ENCODE data around the gene OASL.
A peak's percentile ranks its signal among the peaks of the same experiment; 100 is the strongest.

Gene OASL

DNA sequence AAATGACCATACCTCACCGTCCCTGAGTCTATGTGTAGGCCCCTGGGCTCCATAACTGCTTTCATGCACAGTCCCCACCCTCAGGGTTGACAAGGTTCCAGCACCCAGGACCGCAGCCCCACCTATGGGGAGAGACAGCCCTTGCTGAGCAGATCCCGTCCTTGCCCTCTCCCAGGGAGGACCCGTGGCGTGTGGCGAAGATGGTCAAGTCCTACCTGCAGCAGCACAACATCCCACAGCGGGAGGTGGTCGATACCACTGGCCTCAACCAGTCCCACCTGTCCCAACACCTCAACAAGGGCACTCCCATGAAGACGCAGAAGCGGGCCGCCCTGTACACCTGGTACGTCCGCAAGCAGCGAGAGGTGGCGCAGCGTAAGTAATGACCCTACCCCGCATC, 50.4 kb downstream of the OASL start:
- no peak for DNase-seq

- DNase-seq, result no peak
Measured at GRCh38 chr12:120988234-120988633, 50.8 kb downstream of the OASL start.

GRCh38 chr12:120984351-120984898, 54.6 kb downstream of the OASL start:
- no peak for DNase-seq

- no peak for DNase-seq
Measured at GRCh38 chr12:120983759-120984158, 55.3 kb downstream of the OASL start.

GRCh38 chr12:120982659-120983058, 56.4 kb downstream of the OASL start:
- no peak for DNase-seq

DNA sequence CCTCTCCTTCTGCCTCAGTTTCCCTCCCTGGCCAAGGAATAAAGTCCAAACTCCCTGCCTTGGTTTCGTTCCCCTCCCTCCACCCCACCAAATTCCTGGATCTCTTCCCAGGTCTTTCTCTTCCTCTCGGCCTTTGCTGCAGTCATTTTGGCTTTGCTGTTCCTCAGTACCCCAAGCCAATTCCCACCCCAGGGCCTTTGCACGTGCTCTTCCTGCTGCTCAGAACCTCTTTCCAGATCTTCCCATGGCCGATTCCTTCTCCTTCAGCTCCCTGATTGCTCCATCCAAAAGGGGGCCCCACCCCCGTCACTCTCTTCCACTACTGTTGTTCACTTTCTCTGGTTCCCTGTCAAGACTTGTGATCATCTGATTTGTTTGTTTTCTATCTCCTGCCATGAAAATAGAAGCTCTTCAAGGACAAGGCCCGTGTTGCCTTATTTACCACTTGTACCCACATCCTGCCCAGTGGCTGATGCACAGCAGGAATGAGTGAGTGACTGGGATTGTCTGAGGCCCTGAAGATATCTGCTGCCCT, 57.6 kb downstream of the OASL start:
- no peak for DNase-seq

DNA sequence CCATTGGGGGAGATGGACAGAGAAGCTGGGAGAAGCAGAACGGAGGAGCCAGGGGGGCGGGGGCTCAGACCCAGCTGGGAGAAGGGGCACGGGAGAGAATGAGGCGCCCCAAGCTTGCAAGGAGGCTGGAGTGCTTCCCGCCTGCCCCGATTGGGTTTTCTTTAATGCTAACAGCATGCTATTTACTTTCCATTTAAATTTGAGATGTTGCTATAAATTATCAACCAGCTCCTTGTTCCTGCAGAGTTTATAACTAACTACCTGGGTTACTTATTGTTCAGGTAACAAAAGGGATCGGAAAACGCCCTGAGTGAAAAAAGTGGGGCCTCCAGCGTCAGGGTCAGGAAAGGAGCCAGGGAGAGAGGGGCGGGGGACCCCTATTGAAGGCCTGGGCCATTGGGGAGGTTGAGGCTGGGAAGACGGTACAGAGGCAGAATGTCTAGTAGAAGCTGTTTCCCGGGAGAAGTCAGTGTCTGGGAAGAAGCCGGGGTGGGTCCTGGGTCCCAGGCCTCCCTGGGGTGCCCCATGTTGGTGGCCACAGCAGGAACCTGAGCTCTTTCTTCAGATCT, 58.2 kb downstream of the OASL start:
- no peak for DNase-seq

DNA sequence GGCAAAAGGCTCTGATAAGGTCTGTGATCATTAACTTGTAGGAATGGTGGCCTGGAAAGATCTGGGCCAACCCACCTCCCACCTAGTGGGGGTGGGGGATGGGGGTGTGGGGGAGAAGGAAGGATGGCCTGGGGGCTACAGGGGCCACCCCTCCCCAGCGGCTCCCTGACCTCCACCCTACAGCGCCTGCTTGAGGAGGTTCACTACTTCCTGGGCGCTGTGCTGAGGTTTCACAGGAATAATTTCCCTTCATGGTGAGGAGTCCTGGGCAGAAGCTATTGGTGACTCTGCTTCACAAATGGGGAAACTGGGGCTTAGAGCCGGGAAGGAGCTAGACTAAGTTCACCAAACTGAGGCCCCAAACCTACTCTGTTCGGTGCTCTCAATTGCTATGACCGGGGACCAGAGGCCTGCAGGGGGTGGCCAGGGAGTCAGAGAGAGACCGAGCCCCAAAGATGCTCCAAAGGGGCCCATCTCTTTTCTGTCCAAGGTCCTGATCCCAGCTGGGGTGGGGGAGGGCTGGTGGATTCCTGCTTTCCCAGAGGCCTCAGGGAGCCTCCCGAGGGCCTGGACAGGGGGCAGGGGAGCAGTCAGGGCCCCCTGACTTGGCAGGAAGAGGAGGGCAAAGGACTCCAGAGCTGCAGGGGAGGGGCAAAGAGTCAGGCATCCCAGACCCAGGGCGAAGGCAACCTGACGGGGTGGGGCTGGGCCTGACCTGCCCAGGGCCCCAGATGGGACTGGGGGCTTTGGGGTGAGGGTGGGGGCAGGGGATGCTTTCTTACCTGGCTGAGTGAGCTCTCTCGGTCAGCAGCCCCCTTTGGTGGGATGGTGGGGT, 59.0 kb downstream of the OASL start:
- no peak for DNase-seq

DNA sequence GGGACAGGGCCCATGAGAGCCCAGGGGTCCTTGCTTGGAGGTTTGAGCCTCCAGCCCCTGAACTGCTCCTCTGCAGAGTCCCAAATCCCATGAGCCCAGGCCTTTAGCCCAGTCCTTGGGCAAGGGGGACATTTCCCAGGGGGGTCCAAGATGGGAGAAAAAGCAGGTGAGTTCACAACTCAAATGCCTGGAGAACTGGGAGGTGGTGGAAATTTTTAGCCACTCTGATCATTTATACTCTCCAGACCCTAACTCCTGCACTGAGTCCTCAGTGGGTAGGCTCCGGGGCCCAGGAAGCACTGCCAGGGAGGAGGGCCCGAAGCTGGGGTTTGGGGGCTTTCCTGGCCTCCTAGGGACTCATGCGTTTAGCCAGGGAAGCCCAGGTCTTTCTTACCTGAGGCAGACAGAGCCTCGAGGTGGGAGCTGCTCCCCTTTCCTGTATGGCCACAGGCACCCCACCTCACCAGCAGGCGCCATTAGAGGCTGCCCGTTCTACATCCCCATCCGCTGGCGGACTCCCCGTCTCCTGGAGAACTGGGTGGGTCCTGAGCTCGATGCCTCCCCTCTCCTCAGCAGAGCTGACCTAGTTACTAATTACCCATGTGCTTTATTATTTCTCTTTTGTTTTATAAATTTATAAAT, 59.7 kb downstream of the OASL start:
- DNase-seq, result no peak

DNA sequence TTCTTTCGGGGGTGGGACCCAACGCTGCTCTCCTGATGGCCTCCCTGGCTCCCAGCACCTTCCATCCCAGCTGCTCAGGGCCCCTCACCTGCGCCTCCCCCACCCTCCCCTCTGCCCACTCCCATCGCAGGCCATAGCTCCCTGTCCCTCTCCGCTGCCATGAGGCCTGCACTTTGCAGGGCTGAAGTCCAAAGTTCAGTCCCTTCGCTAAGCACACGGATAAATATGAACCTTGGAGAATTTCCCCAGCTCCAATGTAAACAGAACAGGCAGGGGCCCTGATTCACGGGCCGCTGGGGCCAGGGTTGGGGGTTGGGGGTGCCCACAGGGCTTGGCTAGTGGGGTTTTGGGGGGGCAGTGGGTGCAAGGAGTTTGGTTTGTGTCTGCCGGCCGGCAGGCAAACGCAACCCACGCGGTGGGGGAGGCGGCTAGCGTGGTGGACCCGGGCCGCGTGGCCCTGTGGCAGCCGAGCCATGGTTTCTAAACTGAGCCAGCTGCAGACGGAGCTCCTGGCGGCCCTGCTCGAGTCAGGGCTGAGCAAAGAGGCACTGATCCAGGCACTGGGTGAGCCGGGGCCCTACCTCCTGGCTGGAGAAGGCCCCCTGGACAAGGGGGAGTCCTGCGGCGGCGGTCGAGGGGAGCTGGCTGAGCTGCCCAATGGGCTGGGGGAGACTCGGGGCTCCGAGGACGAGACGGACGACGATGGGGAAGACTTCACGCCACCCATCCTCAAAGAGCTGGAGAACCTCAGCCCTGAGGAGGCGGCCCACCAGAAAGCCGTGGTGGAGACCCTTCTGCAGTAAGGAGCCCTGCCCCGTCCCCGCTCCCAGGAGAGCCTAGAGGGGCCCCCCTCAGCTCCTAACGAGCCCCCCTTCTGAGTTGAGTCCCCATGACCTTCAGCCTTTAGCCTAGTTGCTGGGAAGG, 60.5 kb downstream of the OASL start, which contains the start of gene HNF1A:
Gene HNF1A, plus strand, starts transcription at position 248 of the 924 bp plus-strand sequence. Its CDS starts 226 bp downstream, at position 474.
- DNase-seq, result no peak

DNA sequence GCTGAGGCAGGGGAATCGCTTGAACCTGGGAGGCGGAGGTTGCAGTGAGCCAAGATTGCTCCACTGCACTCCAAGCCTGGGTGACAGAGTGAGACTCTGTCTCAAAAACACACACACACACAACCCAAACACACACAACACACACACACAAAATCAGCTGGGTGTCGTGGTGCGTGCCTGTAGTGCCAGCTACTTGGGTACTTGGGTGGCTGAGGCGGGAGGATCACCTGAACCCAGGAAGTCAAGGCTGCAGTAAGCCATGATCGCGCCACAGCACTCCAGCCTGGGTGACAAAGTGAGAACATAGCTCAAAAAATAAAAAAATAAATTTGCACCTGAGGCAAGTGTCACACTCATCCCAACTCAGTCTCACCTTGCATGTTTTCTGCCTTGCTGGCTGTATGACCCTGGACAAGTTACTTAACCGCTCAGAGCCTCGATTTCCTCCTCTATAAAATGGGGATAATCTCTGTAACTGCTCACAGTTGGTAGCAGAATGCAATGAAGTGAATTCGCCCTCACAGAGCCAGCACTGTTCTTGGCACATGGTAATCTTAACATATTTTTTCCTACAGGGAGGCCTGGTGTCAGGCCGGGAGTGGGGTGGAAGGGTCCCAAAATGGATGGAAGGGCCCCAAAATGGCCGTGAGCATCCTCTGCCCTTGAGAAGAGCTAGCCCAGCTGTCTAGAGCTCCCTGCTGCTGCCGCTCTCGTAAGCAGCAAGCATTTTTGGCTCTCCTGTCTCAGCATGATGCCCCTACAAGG, 61.3 kb downstream of the OASL start:
- no peak for DNase-seq

DNA sequence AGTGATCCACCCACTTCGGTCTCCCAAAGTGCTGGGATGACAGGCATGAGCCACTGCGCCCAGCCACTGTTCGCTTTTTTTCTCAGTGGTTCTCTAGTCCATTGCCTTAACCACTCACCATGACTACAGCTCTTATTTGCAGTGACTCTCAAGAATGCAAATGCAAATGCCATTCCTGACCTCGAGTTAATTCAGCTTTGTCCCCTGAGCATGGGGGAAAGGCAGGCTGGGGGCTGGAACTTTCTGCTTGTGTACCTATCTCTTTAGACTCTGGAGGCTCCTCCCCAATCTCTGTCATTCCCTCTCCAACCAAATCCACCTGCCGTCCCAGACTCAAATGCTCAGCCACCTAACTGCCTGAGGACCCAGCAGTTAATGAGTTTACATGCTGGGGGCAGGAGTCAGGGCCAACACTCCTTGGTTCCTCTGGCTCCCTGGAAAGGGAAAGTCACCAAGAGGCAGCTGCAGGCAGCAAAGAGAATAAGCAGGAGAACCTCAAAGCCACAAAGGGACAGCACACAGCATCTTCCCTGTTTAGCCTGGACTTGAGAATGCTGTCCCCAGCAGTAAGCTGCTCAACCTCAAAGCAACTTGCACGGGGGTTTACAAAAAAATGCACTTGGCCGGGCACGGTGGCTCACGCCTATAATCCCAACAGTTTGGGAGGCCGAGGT, 66.0 kb downstream of the OASL start:
- DNase-seq, result no peak

GRCh38 chr12:120971299-120972180, 67.5 kb downstream of the OASL start:
- peak; percentile 71 for DNase-seq

DNA sequence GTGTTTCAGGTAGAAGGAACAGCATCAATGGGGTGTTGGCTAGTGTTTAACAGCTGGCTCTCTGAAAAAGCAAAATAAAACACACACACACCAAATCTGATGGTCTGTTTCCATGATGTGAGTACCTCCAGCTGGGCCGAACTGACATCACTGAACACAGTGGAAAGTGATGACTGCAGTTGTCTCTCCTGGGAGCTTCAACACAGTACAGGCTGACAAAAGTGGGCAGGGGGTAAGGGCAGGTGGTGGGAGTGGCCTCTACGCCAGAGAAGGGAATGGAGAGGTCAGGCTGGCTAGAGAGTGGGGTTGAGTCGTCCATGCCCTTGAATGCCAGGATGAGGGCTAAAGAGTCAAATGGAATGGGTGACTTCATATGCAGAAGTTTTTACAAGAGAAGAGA, 68.7 kb downstream of the OASL start:
- no peak for DNase-seq

Measured in CD4-positive, alpha-beta T cell treated with Interleukin-21 for 1 hour (primary cell).